Stimulated activated CD8-positive, alpha-beta memory T cell treated with anti-CD3 and anti-CD28 coated beads, Interleukin-4, amount 100 ng/mL, for 24 hours (primary cell): ENCODE measurements around the gene MTREX.

Experiments
- DNase-seq: peaks from one replicate; pipeline ENCODE4 v3.0.0-alpha.2; 2020; ENCODE audit warnings: low read depth

The MTREX gene

GRCh38 chr5:55384072-55384471 is 76.3 kb downstream of the MTREX start:
- DNase-seq, result no peak

- no peak for DNase-seq
Measured at GRCh38 chr5:55385227-55385626, 77.4 kb downstream of the MTREX start.

GRCh38 chr5:55385846-55386245 is 78.1 kb downstream of the MTREX start:
- DNase-seq, result no peak

- DNase-seq, result no peak
Measured at GRCh38 chr5:55386356-55386755, 78.6 kb downstream of the MTREX start.

GRCh38 chr5:55387865-55388264 is 80.1 kb downstream of the MTREX start:
- no peak for DNase-seq

- DNase-seq, result no peak
Measured at GRCh38 chr5:55391707-55392106, 83.9 kb downstream of the MTREX start.

- no peak for DNase-seq
Measured at GRCh38 chr5:55392669-55393068, 84.9 kb downstream of the MTREX start.

GRCh38 chr5:55393501-55394175 is 85.8 kb downstream of the MTREX start:
- no peak for DNase-seq

GRCh38 chr5:55402199-55402598 is 94.4 kb downstream of the MTREX start:
- no peak for DNase-seq

- DNase-seq, result no peak
Measured at GRCh38 chr5:55406292-55406691, 98.5 kb downstream of the MTREX start.

- no peak for DNase-seq
Measured at GRCh38 chr5:55407059-55407684, 99.4 kb downstream of the MTREX start.

GRCh38 chr5:55407984-55408383 is 100.2 kb downstream of the MTREX start:
- DNase-seq, result no peak

- no peak for DNase-seq
Measured at GRCh38 chr5:55409775-55410174, 102.0 kb downstream of the MTREX start.

- DNase-seq, result no peak
Measured at GRCh38 chr5:55410845-55411244, 103.1 kb downstream of the MTREX start.

GRCh38 chr5:55411876-55412275 is 104.1 kb downstream of the MTREX start:
- no peak for DNase-seq

- no peak for DNase-seq
Measured at GRCh38 chr5:55413644-55414043, 105.9 kb downstream of the MTREX start.

GRCh38 chr5:55415071-55415470 is 107.3 kb downstream of the MTREX start:
- DNase-seq, result no peak

GRCh38 chr5:55416306-55416705 is 108.5 kb downstream of the MTREX start:
- no peak for DNase-seq

- DNase-seq, result no peak
Measured at GRCh38 chr5:55418994-55419968, 111.5 kb downstream of the MTREX start.

GRCh38 chr5:55421074-55421529 is 113.3 kb downstream of the MTREX start:
- DNase-seq, result no peak

- no peak for DNase-seq
Measured at GRCh38 chr5:55426455-55426854, 118.7 kb downstream of the MTREX start.

- no peak for DNase-seq
Measured at GRCh38 chr5:55427157-55427556, 119.4 kb downstream of the MTREX start.

- DNase-seq, result no peak
Measured at GRCh38 chr5:55429221-55429612, 121.4 kb downstream of the MTREX start.
